Spleen (tissue), 11 donors: ENCODE results near the gene CABLES2. TPM values are rescaled to one million over a fixed set of nuclear protein-coding genes. Genes with fewer than 3 reads are reported as not detected.

Source experiments
- DNase-seq: peaks from one replicate; pipeline ENCODE4 v3.0.0-alpha.2; 2020
- H3K27ac ChIP-seq, 8 donors: fragments of 200-600 bp; sonication (generic) in 7 of 8; 1 replicate in 4 of 8; 2 replicates in 4 of 8; pipeline versions ENCODE4 v1.5.0 to v1.8.0; 2016 to 2021; ENCODE audit warnings: inconsistent platforms in 4 of 8, mild to moderate bottlenecking in 4 of 8, moderate library complexity in 1 of 8
- H3K27me3 ChIP-seq, 7 donors: fragments of 200-600 bp; sonication (generic) in 6 of 7; replicated peaks in 1 of 7; 1 replicate in 4 of 7; 2 replicates in 3 of 7; pipeline versions ENCODE4 v1.5.0 to v1.8.0; 2016 to 2021; ENCODE audit warnings: inconsistent platforms in 3 of 7, mild to moderate bottlenecking in 1 of 7
- H3K36me3 ChIP-seq, 6 donors: fragments of 200-600 bp; sonication (generic) in 5 of 6; 1 replicate in 4 of 6; 2 replicates in 2 of 6; pipeline versions ENCODE4 v1.5.0 to v1.8.0; 2016 to 2021; ENCODE audit warnings: inconsistent platforms in 2 of 6
- H3K4me1 ChIP-seq, 6 donors: fragments of 200-600 bp; sonication (generic) in 5 of 6; 1 replicate in 3 of 6; 2 replicates in 3 of 6; pipeline versions ENCODE4 v1.5.0 to v1.8.0; 2016 to 2021; ENCODE audit warnings: inconsistent platforms in 3 of 6
- H3K4me3 ChIP-seq, 8 donors: fragments of 200-600 bp; sonication (generic) in 7 of 8; 1 replicate in 4 of 8; 2 replicates in 4 of 8; pipeline versions ENCODE4 v1.5.0 to v1.8.0; 2016 to 2021; ENCODE audit warnings: inconsistent platforms in 4 of 8, mild to moderate bottlenecking in 4 of 8, moderate library complexity in 2 of 8
- H3K9me3 ChIP-seq, 8 donors: fragments of 200-600 bp; sonication (generic) in 7 of 8; 1 replicate in 4 of 8; 2 replicates in 4 of 8; pipeline versions ENCODE4 v1.5.0 to v1.8.0; 2016 to 2021; ENCODE audit warnings: inconsistent platforms in 4 of 8
- POLR2A ChIP-seq, 3 donors: fragments of 450-650 bp; IDR thresholded peaks; one replicate each; pipeline ENCODE4 v1.5.1; 2017; ENCODE audit warnings: antibody characterized with exemption in 3 of 3, mild to moderate bottlenecking in 1 of 3
- POLR2AphosphoS5 ChIP-seq, 3 donors: sonication (generic); formaldehyde crosslinking; IDR thresholded peaks; one replicate each; pipeline ENCODE4 v1.5.1; 2017; ENCODE audit warnings: antibody characterized with exemption in 3 of 3
- WGBS, 5 donors: extraction: QIAGEN DNeasy Blood & Tissue Kit in 3 of 5; methylation state at CpG; one replicate each; pipeline versions ENCODE4 v1.1.5 to v1.1.7; 2013 to 2018; 5-methylcytosine and 5-hydroxymethylcytosine counted together
- intact Hi-C: fragments of 100-400 bp; cut with DNase I; formaldehyde crosslinking; loops from one replicate; pipeline ENCODE4 v1.15.0; 2023; ENCODE audit warnings: low total_unique reads
- polyA plus RNA-seq, 3 donors: library from polyadenylated mRNA; stranded (reverse); fragments of 200-250 nt; gene quantifications; one replicate each; pipeline ENCODE4 v1.2.1, GENCODE V29; 2013
- total RNA-seq, 7 donors: library from RNA; depleted of rRNA in 3 of 7; stranded (reverse); fragments of >200 nt in 3 of 7; fragmentation: NEBNext Ultra II Directional in 4 of 7; extraction: Animal tissue kit (Norgen Biotek cat#: 25700) in 4 of 7; gene quantifications; one replicate each; pipeline versions ENCODE4 v1.1.0 to v1.2.1, GENCODE V29; 2016 to 2021
- TF ChIP-seq, protein P1 (sequence below), 11 experiments: fragments of 200-600 bp in 7 of 11; fragments of 450-650 bp in 4 of 11; sonication (generic) in 4 of 11; IDR thresholded peaks in 8 of 11; conservative IDR thresholded peaks in 3 of 11; 1 replicate in 7 of 11; 2 replicates in 4 of 11; pipeline versions ENCODE4 v1.4.0 to v1.8.0; 2016 to 2021; ENCODE audit warnings: antibody characterized with exemption in 11 of 11, inconsistent platforms in 4 of 11, mild to moderate bottlenecking in 1 of 11
- donor health status: healthy with polysubstance abuse.
- donor health status: DM: no; HTN: no; CAD: no; lungs with moderate emphysema.
- donor health status: DM: no; HTN: no; CAD: no.
- donor health status: Bipolar disorder and iron deficiency.
- donor health status: healthy.
- donor health status: DM: no; HTN: no; CAD: no.
- donor health status: DM: yes; HTN: yes; CAD: no.

Gene CABLES2
- total and polyA plus RNA-seq, 10 donors, result 2.0 to 5.9 (median 4.0) TPM

DNA sequence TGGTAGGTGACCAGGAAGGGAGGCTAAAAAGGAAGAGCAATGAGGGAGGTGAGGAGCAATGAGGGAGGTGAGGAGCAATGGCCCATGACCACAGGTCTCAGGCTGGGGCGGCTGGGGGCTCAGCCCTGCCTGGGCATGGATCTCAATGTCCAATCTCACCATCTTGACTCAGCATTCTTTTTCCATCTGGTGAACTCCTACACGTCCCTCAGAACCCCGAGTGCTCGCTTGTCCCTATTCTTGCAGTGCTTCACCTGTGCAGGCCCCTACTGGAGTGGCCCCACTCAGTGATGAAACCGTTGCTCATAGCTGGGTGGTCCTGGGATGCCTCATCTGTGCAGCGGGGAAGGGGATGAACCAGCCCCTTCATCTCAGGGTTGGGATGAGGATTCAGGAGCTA lies 37.2 kb upstream of the CABLES2 start:
- Histone ChIP-seq H3K4me3 (no peak overlapping the region), H3K27ac (no peak overlapping the region), H3K9me3 (no peaks in the 10 kb centered on the region), H3K27me3 (peaks cover 0 to 79% (median 5%) of the 10 kb centered on the region in 7 donors), H3K36me3 (no peaks in the 10 kb centered on the region), H3K4me1 (no peaks in the 10 kb centered on the region)
- intact Hi-C loops, result no loop called here
- DNase-seq, result no peak
- TF ChIP-seq POLR2A (IDR thresholded peaks at IDR 0.05) (no peak), POLR2AphosphoS5 (IDR thresholded peaks at IDR 0.05) (no peak)
- TF ChIP-seq, protein P1, sequence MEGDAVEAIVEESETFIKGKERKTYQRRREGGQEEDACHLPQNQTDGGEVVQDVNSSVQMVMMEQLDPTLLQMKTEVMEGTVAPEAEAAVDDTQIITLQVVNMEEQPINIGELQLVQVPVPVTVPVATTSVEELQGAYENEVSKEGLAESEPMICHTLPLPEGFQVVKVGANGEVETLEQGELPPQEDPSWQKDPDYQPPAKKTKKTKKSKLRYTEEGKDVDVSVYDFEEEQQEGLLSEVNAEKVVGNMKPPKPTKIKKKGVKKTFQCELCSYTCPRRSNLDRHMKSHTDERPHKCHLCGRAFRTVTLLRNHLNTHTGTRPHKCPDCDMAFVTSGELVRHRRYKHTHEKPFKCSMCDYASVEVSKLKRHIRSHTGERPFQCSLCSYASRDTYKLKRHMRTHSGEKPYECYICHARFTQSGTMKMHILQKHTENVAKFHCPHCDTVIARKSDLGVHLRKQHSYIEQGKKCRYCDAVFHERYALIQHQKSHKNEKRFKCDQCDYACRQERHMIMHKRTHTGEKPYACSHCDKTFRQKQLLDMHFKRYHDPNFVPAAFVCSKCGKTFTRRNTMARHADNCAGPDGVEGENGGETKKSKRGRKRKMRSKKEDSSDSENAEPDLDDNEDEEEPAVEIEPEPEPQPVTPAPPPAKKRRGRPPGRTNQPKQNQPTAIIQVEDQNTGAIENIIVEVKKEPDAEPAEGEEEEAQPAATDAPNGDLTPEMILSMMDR (IDR thresholded peaks at IDR 0.05 in 8 of 11, conservative IDR thresholded peaks at IDR 0.05 in 3 of 11), result no peak
- 84 to 91% (median 88%) methylated on average over 6 of the region's 6 CpGs for WGBS, 5 donors

DNA sequence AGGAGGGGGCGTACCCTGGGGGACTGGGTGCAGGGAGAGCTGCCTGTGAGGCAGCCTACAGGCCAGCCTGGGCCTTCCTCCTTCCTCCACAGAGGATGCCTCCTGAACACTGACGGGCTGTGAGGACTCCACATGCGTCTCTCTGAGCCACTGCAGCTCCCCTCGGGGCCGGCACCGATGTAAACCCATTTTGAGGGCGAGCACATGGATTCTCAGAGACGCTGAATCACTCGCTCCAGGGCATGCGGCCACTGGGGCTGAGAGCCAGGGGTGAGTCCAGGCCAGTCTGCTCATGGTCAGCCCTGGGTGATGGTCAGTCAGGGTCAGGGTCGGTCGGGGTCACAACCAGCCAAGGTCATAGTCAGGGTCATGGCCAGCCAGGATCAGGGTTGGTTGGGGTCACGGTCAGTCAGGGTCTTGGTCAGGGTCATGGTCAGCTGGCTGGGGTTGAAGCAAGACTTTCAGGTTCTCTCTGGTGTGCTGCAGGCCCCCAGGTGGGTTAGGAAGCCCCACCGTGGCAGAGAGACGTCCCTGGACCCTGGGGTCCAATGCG lies 35.0 kb upstream of the CABLES2 start:
- intact Hi-C loops, result no loop called here
- no peaks in the 10 kb centered on the region for H3K4me1 ChIP-seq
- no peaks in the 10 kb centered on the region for H3K9me3 ChIP-seq
- H3K36me3 ChIP-seq, result no peaks in the 10 kb centered on the region
- no peak for TF ChIP-seq POLR2A (IDR thresholded peaks at IDR 0.05)
- TF ChIP-seq, protein P1 (IDR thresholded peaks at IDR 0.05 in 8 of 11, conservative IDR thresholded peaks at IDR 0.05 in 3 of 11), result no peak
- TF ChIP-seq POLR2AphosphoS5 (IDR thresholded peaks at IDR 0.05), result no peak
- WGBS, 5 donors, result 70 to 88% (median 82%) methylated on average over 11 to 16 of the region's 16 CpGs
- no peak for DNase-seq
- H3K27ac ChIP-seq, result no peak overlapping the region
- peaks cover 0 to 74% (median 4%) of the 10 kb centered on the region in 7 donors for H3K27me3 ChIP-seq
- no peak overlapping the region for H3K4me3 ChIP-seq

DNA sequence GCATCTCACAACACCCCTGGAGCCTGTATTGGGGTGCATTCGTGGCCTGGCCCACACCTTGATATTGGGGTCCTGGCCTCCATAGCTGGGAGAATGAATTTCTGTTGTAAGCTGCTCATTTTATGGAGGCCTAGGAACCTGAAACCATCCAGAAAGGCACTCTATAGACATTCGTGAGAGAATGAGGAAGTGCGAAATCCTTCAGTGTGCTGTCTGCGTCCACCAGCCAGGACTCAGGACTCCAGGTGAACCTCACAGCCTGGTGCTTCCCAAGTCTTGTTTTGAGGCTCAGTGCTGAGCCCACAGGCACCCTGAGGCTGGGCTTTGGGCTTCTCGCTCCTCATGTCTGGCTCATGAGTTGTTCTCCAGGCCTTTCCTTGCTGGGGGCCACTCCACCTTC lies 32.1 kb upstream of the CABLES2 start:
- no peak for DNase-seq
- Histone ChIP-seq H3K27ac (no peak overlapping the region), H3K27me3 (peaks cover 0 to 81% (median 9%) of the 10 kb centered on the region in 7 donors), H3K36me3 (no peaks in the 10 kb centered on the region), H3K9me3 (no peaks in the 10 kb centered on the region), H3K4me1 (no peaks in the 10 kb centered on the region), H3K4me3 (no peak overlapping the region)
- intact Hi-C loops, result no loop called here
- 55 to 61% (median 57%) methylated on average over 1 to 5 of the region's 5 CpGs for WGBS, 5 donors
- TF ChIP-seq POLR2AphosphoS5 (IDR thresholded peaks at IDR 0.05) (no peak), POLR2A (IDR thresholded peaks at IDR 0.05) (no peak)
- TF ChIP-seq, protein P1 (IDR thresholded peaks at IDR 0.05 in 8 of 11, conservative IDR thresholded peaks at IDR 0.05 in 3 of 11), result no peak

DNA sequence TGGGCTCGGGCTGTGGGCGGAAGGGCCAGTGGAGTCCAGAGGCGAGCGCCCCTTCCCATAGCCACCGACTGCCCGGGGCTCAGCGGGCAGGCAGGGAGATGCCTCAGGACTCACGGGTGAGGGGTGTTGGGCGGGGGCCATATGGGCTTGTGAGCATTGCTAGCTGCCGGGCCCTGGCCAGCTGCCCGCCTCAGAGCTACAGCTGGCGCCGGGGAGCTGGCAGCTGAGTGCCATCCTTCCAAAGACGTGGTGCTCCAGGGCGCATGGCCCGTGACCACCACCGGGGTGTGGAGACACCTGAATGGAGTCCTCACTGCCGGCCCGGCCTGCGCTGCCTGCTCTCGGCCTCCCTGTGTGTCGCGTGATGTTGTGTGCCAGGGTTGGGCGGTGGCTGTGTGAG lies 30.8 kb upstream of the CABLES2 start:
- Histone ChIP-seq H3K4me1 (no peaks in the 10 kb centered on the region), H3K4me3 (no peak overlapping the region), H3K36me3 (no peaks in the 10 kb centered on the region), H3K9me3 (no peaks in the 10 kb centered on the region), H3K27ac (no peak overlapping the region), H3K27me3 (peaks cover 0 to 85% (median 9%) of the 10 kb centered on the region in 7 donors)
- no peak for TF ChIP-seq POLR2AphosphoS5 (IDR thresholded peaks at IDR 0.05)
- TF ChIP-seq, protein P1 (IDR thresholded peaks at IDR 0.05 in 8 of 11, conservative IDR thresholded peaks at IDR 0.05 in 3 of 11), result no peak
- TF ChIP-seq POLR2A (IDR thresholded peaks at IDR 0.05), result no peak
- no peak for DNase-seq
- intact Hi-C loops, result no loop called here
- 83 to 90% (median 85%) methylated on average over 12 to 24 of the region's 24 CpGs for WGBS, 5 donors
